GM18909 (cell line): ENCODE results near the gene TACR1.
"Not testable (repeated sequence)": the region's sequence is repeated elsewhere in the genome, so short reads cannot be mapped to it uniquely, and the experiment has no call there.

Experiments used
- ATAC-seq: cut with Tn5 transposase; IDR thresholded peaks from one replicate; pipeline ENCODE4 v1.9.1; 2021; ENCODE audit warnings: mild to moderate bottlenecking; ENCODE audit not compliant: unreplicated experiment, poor library complexity

Gene TACR1

GRCh38 chr2:75195076-75195691 is 4.1 kb downstream of the TACR1 start:
- ATAC-seq = no peak

GRCh38 chr2:75194184-75194868 is 5.0 kb downstream of the TACR1 start:
- no peak for ATAC-seq

GRCh38 chr2:75192496-75192895 is 6.8 kb downstream of the TACR1 start:
- no peak for ATAC-seq

GRCh38 chr2:75190271-75190990 is 8.9 kb downstream of the TACR1 start:
- ATAC-seq = no peak

- no peak for ATAC-seq
Observed at GRCh38 chr2:75186821-75187220, 12.5 kb downstream of the TACR1 start.

GRCh38 chr2:75182606-75183005 is 16.7 kb downstream of the TACR1 start:
- no peak for ATAC-seq

- no peak for ATAC-seq
Observed at GRCh38 chr2:75180476-75180875, 18.8 kb downstream of the TACR1 start.

- ATAC-seq = no peak
Observed at GRCh38 chr2:75177427-75177826, 21.9 kb downstream of the TACR1 start.

- no peak for ATAC-seq
Observed at GRCh38 chr2:75175456-75175855, 23.9 kb downstream of the TACR1 start.

- ATAC-seq = no peak
Observed at GRCh38 chr2:75174981-75175380, 24.3 kb downstream of the TACR1 start.

- ATAC-seq = no peak
Observed at GRCh38 chr2:75174519-75174918, 24.8 kb downstream of the TACR1 start.

GRCh38 chr2:75173740-75174139 is 25.6 kb downstream of the TACR1 start:
- no peak for ATAC-seq

- not testable (repeated sequence) for ATAC-seq
Observed at GRCh38 chr2:75171423-75171822, 27.9 kb downstream of the TACR1 start.

GRCh38 chr2:75170889-75171288 is 28.4 kb downstream of the TACR1 start:
- no peak for ATAC-seq

GRCh38 chr2:75168186-75168585 is 31.1 kb downstream of the TACR1 start:
- ATAC-seq = no peak

- ATAC-seq = no peak
Observed at GRCh38 chr2:75166491-75166890, 32.8 kb downstream of the TACR1 start.

- no peak for ATAC-seq
Observed at GRCh38 chr2:75162897-75163296, 36.4 kb downstream of the TACR1 start.

GRCh38 chr2:75162259-75162658 is 37.1 kb downstream of the TACR1 start:
- no peak for ATAC-seq

- no peak for ATAC-seq
Observed at GRCh38 chr2:75157435-75157834, 41.9 kb downstream of the TACR1 start.

- ATAC-seq = no peak
Observed at GRCh38 chr2:75155115-75155514, 44.2 kb downstream of the TACR1 start.

GRCh38 chr2:75153221-75153620 is 46.1 kb downstream of the TACR1 start:
- ATAC-seq = no peak

- ATAC-seq = not testable (repeated sequence)
Observed at GRCh38 chr2:75152243-75152642, 47.1 kb downstream of the TACR1 start.
